Trophoblast cell (in vitro differentiated cells and primary cell): ENCODE measurements around the gene TSPAN31.

ENCODE experiments used
- DNase-seq, 2 donors: peaks; one replicate each; pipeline ENCODE4 v3.0.0-alpha.2; 2016
- H2AFZ ChIP-seq: 2 replicates; pipeline ENCODE4 v1.6.1; 2013; ENCODE audit warnings: low read length, moderate library complexity, mild to moderate bottlenecking; ENCODE audit not compliant: insufficient read depth, poor library complexity
- H2AK5ac ChIP-seq: 2 replicates; pipeline ENCODE4 v1.6.1; 2013; ENCODE audit warnings: mild to moderate bottlenecking, low read length
- H2BK120ac ChIP-seq: 2 replicates; pipeline ENCODE4 v1.6.1; 2013; ENCODE audit warnings: low read length, mild to moderate bottlenecking, moderate library complexity; ENCODE audit not compliant: insufficient read depth, poor library complexity
- H2BK12ac ChIP-seq: 2 replicates; pipeline ENCODE4 v1.6.1; 2013; ENCODE audit warnings: mild to moderate bottlenecking, low read length, moderate library complexity
- H2BK5ac ChIP-seq: 2 replicates; pipeline ENCODE4 v1.6.1; 2013; ENCODE audit warnings: low read length, low read depth, moderate library complexity, mild to moderate bottlenecking; ENCODE audit not compliant: poor library complexity
- H3K14ac ChIP-seq: 2 replicates; pipeline ENCODE4 v1.6.1; 2013; ENCODE audit warnings: mild to moderate bottlenecking, low read length
- H3K18ac ChIP-seq: 2 replicates; pipeline ENCODE4 v1.6.1; 2013; ENCODE audit warnings: mild to moderate bottlenecking, low read length
- H3K23ac ChIP-seq: 2 replicates; pipeline ENCODE4 v1.6.1; 2013; ENCODE audit warnings: low read length
- H3K27ac ChIP-seq: 2 replicates; pipeline ENCODE4 v1.5.1; 2013; ENCODE audit warnings: low read depth, mild to moderate bottlenecking, inconsistent platforms, low read length, moderate library complexity
- H3K27me3 ChIP-seq: 2 replicates; pipeline ENCODE4 v1.6.1; 2013; ENCODE audit warnings: inconsistent platforms, mild to moderate bottlenecking, low read length, moderate library complexity; ENCODE audit not compliant: insufficient read depth
- H3K36me3 ChIP-seq, 2 experiments: 1 replicate in 1 of 2; 2 replicates in 1 of 2; pipeline ENCODE4 v1.6.1; 2013; ENCODE audit warnings: low read length in 2 of 2, mild to moderate bottlenecking in 2 of 2, moderate library complexity in 1 of 2; ENCODE audit not compliant: insufficient read depth in 2 of 2, control insufficient read depth in 1 of 2
- H3K4ac ChIP-seq: 2 replicates; pipeline ENCODE4 v1.6.1; 2013; ENCODE audit warnings: low read depth, mild to moderate bottlenecking, low read length, moderate library complexity
- H3K4me1 ChIP-seq, 2 experiments: 1 replicate in 1 of 2; 2 replicates in 1 of 2; pipeline ENCODE4 v1.6.1; 2013; ENCODE audit warnings: low read length in 2 of 2, mild to moderate bottlenecking in 2 of 2, moderate library complexity in 1 of 2; ENCODE audit not compliant: insufficient read depth in 2 of 2, control insufficient read depth in 1 of 2
- H3K4me2 ChIP-seq: 2 replicates; pipeline ENCODE4 v1.6.1; 2013; ENCODE audit warnings: inconsistent platforms, mild to moderate bottlenecking, low read length, moderate library complexity
- H3K4me3 ChIP-seq: 2 replicates; pipeline ENCODE4 v1.5.1; 2013; ENCODE audit warnings: mild to moderate bottlenecking, low read depth, low read length, inconsistent platforms
- H3K79me1 ChIP-seq: one replicate; pipeline ENCODE4 v1.6.1; 2013; ENCODE audit warnings: low read length
- H3K79me2 ChIP-seq: 2 replicates; pipeline ENCODE4 v1.6.1; 2013; ENCODE audit warnings: low read length, mild to moderate bottlenecking; ENCODE audit not compliant: control insufficient read depth, insufficient read depth, poor library complexity
- H3K9ac ChIP-seq: 2 replicates; pipeline ENCODE4 v1.6.1; 2013; ENCODE audit warnings: mild to moderate bottlenecking, low read length
- H3K9me3 ChIP-seq: 2 replicates; pipeline ENCODE4 v1.6.1; 2013; ENCODE audit warnings: low read depth, mild to moderate bottlenecking, control low read depth, inconsistent platforms, low read length; ENCODE audit not compliant: insufficient read depth
- H4K12ac ChIP-seq: 2 replicates; pipeline ENCODE4 v1.6.1; 2013; ENCODE audit warnings: low read depth, mild to moderate bottlenecking, low read length, moderate library complexity
- H4K8ac ChIP-seq: 2 replicates; pipeline ENCODE4 v1.6.1; 2013; ENCODE audit warnings: low read depth, mild to moderate bottlenecking, low read length, moderate library complexity
- H4K91ac ChIP-seq: one replicate; pipeline ENCODE4 v1.6.1; 2013; ENCODE audit warnings: low read depth, mild to moderate bottlenecking, low read length, moderate library complexity
- WGBS: extraction: QIAGEN DNeasy Blood & Tissue Kit; methylation state at CpG from one replicate; pipeline ENCODE4 v1.1.7; 2013; ENCODE audit warnings: missing lambda C conversion rate; ENCODE audit not compliant: insufficient read length, insufficient coverage; ENCODE audit errors: extremely low coverage; 5-methylcytosine and 5-hydroxymethylcytosine counted together

Gene TSPAN31

GRCh38 chr12:57777911-57778310 is 33.1 kb downstream of the TSPAN31 start:
- H3K27me3 ChIP-seq = no peaks in the 10 kb centered on the region
- no peak for DNase-seq
- no peak overlapping the region for H4K12ac ChIP-seq
- H3K14ac ChIP-seq = no peak overlapping the region
- no peak overlapping the region for H3K4me3 ChIP-seq
- WGBS = no CpG with 5 or more reads among the region's 7 CpGs
- no peak overlapping the region for H4K91ac ChIP-seq
- no peaks in the 10 kb centered on the region for H3K36me3 ChIP-seq
- no peak overlapping the region for H3K23ac ChIP-seq
- H3K79me1 ChIP-seq = peaks cover 4% of the 10 kb centered on the region
- H3K4me1 ChIP-seq = peaks cover 0 to 1% of the 10 kb centered on the region in 2 experiments
- H3K4me2 ChIP-seq = no peak overlapping the region
- no peak overlapping the region for H2BK120ac ChIP-seq
- no peaks in the 10 kb centered on the region for H3K9me3 ChIP-seq
- H4K8ac ChIP-seq = no peak overlapping the region
- no peak overlapping the region for H3K27ac ChIP-seq
- H2AFZ ChIP-seq = no peak overlapping the region
- no peak overlapping the region for H2BK12ac ChIP-seq
- H2BK5ac ChIP-seq = no peak overlapping the region
- peaks cover 4% of the 10 kb centered on the region for H3K79me2 ChIP-seq
- no peak overlapping the region for H3K18ac ChIP-seq
- no peak overlapping the region for H2AK5ac ChIP-seq
- no peak overlapping the region for H3K4ac ChIP-seq
- H3K9ac ChIP-seq = no peak overlapping the region

- Histone ChIP-seq H3K4me2 (no peak overlapping the region), H3K27ac (no peak overlapping the region), H3K4ac (no peak overlapping the region), H2BK12ac (no peak overlapping the region), H3K4me3 (no peak overlapping the region), H3K4me1 (peaks cover 0 to 3% of the 10 kb centered on the region in 2 experiments), H3K79me1 (peaks cover 3% of the 10 kb centered on the region), H3K79me2 (peaks cover 7% of the 10 kb centered on the region), H2AK5ac (no peak overlapping the region), H3K18ac (no peak overlapping the region), H4K12ac (no peak overlapping the region), H3K36me3 (no peaks in the 10 kb centered on the region), H3K27me3 (no peaks in the 10 kb centered on the region), H3K9ac (no peak overlapping the region), H2BK5ac (no peak overlapping the region), H3K14ac (no peak overlapping the region), H3K9me3 (no peaks in the 10 kb centered on the region), H2BK120ac (no peak overlapping the region), H2AFZ (no peak overlapping the region), H4K8ac (no peak overlapping the region), H4K91ac (no peak overlapping the region), H3K23ac (no peak overlapping the region)
- no peak for DNase-seq
- no CpG with 5 or more reads among the region's 1 CpG for WGBS
Measured at GRCh38 chr12:57779736-57780135, 34.9 kb downstream of the TSPAN31 start.

GRCh38 chr12:57780284-57780897 is 35.6 kb downstream of the TSPAN31 start:
- no peak overlapping the region for H3K4me2 ChIP-seq
- no peak overlapping the region for H4K8ac ChIP-seq
- DNase-seq = no peak
- no peak overlapping the region for H3K27ac ChIP-seq
- peaks cover 3% of the 10 kb centered on the region for H3K79me1 ChIP-seq
- no peak overlapping the region for H4K12ac ChIP-seq
- WGBS = no CpG with 5 or more reads among the region's 4 CpGs
- H3K23ac ChIP-seq = no peak overlapping the region
- H3K9ac ChIP-seq = no peak overlapping the region
- peaks cover 0 to 3% of the 10 kb centered on the region in 2 experiments for H3K4me1 ChIP-seq
- peaks cover 0 to 2% of the 10 kb centered on the region in 2 experiments for H3K36me3 ChIP-seq
- H3K14ac ChIP-seq = no peak overlapping the region
- no peak overlapping the region for H2BK5ac ChIP-seq
- H2BK12ac ChIP-seq = no peak overlapping the region
- H3K4ac ChIP-seq = no peak overlapping the region
- H3K9me3 ChIP-seq = no peaks in the 10 kb centered on the region
- H2AK5ac ChIP-seq = no peak overlapping the region
- no peak overlapping the region for H2AFZ ChIP-seq
- peaks cover 7% of the 10 kb centered on the region for H3K79me2 ChIP-seq
- H4K91ac ChIP-seq = no peak overlapping the region
- no peak overlapping the region for H3K4me3 ChIP-seq
- no peak overlapping the region for H3K18ac ChIP-seq
- no peak overlapping the region for H2BK120ac ChIP-seq
- no peaks in the 10 kb centered on the region for H3K27me3 ChIP-seq

DNA sequence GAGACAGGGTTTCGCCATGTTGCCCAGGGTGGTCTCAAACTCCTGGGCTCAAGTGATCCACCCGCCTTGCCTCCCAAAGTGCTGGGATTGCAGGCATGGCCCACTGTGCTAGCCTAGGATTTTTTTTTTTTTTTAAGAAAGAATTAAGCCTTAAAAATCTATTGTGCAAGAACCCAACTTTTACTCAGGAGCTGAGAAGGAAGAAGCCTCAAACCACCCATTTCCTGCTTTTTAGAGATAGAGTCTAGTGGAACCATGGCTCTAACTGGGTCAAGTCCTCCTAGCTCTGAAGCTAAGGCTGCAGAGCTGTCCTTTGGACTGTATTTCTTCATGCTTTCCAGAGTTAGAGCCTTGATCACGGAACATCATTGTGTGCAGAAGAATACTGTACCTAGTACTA is 36.4 kb downstream of the TSPAN31 start:
- Histone ChIP-seq H3K4me1 (peaks cover 0 to 3% of the 10 kb centered on the region in 2 experiments), H4K91ac (no peak overlapping the region), H3K4me2 (no peak overlapping the region), H3K4me3 (no peak overlapping the region), H3K27ac (no peak overlapping the region), H2BK5ac (no peak overlapping the region), H4K8ac (no peak overlapping the region), H3K9me3 (no peaks in the 10 kb centered on the region), H4K12ac (no peak overlapping the region), H3K36me3 (peaks cover 3 to 10% of the 10 kb centered on the region in 2 experiments), H3K27me3 (no peaks in the 10 kb centered on the region), H2AK5ac (no peak overlapping the region), H3K9ac (no peak overlapping the region), H2BK120ac (no peak overlapping the region), H3K23ac (no peak overlapping the region), H2AFZ (no peak overlapping the region), H3K79me1 (peaks cover 3% of the 10 kb centered on the region), H3K4ac (no peak overlapping the region), H3K14ac (no peak overlapping the region), H3K79me2 (peaks cover 7% of the 10 kb centered on the region), H2BK12ac (no peak overlapping the region), H3K18ac (no peak overlapping the region)
- no peak for DNase-seq
- WGBS = no CpG with 5 or more reads among the region's 3 CpGs
